ENCODE measurements around the gene AHRR.

AHRR gene

DNA sequence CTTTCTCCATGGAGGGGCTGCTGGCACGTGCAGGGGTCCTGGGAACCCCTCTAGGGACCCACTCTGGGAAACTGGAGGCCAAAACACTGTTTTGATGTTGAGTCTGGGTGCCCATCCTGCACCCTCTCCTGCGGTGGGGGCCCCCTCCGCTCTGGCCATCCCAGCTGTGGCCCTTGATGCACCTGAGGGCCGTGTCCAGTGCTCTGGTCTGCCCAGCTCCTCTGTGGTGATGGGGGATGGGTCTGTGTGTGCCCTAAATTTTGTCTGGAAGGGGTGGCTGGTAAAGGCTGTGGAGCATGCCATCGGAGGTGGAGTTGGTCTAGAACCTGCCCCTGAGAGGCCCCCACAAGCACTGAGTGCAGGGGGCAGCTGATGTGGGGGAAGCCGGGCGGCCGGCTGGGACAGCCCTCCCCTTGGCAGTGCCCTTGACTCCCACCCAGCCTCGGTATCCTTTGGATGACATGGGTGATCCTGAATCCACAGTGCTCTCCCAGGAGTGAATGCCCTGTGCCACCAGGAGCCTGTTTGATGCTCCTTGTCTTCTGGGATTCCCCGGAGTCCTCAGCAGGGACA, 26.3 kb downstream of the AHRR start:
- FAIRE-seq, result no peak

DNA sequence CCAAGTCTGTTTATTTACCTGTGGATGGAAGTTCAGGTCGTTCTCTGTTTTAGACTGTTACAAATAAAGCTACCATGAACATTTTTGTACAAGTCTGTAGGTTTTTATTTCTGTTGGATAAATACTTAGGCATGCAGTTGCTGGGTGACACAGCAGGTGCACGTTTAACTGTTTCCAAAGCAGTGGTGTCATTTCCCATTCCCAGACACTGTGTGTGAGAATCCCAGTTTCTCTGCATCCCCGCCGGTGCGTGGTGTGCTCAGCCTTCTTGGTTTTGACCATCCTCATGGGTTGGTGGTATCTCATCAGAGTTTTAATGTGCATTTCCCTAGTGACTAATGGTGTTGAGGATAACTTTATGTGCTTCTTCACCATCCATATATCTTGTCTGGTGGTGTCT, 27.2 kb downstream of the AHRR start:
- FAIRE-seq, result no peak

DNA sequence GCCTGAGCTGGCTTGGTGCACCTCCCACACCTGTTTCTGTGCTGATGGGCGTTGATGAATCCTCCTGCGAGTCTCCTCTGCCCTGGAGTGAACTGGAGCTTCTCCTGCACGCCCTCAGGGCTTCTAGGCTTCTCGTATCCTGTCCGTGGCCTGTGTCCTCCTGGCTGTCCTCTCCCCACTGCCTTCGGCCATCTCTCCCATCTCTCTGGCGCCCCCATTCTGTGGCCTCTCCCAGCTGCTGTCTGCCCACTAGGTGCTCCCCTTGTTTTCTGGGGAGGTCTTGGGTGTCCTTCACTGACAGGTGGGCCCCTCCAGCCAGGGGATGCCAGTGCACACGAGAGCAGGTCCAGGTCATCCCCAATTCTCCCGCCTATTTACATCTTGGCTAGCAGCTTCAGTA, 28.8 kb downstream of the AHRR start:
- FAIRE-seq, result no peak

DNA sequence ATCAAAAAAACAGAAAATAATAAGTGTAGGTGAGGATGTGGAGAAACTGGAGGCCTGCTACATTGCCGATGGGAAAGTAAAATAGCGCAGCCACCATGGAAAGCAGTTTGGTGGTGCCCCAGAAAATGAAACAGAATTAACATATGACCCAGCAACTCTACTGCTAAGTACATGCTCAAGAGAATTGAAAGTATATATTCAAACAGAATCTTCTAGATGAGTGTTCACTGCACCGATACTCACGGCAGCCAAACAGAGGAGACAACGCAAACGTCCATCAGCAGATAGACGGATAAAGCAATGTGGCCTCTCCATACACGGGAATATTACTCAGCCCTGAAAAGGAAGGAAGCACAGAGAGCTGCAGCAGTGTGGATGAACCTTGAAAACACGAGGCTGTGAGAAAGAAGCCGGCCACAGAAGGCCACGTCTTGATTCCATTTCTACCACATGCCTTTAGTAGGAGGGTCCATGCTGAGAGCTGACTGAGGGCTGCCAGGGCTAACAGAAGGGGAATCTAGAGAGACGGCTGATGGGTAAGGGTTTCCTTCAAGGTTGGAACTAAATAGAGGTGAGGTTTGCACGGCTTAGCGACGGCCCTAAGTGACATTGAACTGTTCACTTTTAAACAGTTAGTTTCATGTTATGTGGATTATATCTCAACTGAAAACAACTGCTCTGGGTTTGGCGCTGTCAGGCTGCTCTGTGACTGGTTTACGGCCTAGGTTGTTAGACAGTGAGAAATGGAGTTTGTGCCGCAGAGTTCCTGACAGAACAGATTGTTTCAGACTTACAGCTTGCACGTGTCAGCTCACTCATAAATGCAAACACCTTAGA, 29.8 kb downstream of the AHRR start:
- FAIRE-seq, result no peak

DNA sequence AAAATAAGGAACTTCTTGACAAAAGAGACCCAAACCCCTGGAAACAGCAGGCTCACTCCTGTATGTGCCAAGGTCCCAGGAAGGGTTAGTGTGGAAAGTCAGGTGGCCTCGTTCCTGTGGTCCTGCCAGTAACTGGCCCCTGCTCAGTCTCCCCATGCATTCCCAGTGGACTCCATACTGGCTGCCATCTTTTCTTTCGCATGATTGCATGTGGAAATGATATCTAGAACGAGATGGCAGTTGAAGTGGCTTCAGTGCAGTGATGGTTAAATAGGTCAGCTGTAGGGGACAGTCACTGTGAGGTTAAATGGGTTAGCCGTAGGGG, 30.4 kb downstream of the AHRR start:
- FAIRE-seq, result no peak

DNA sequence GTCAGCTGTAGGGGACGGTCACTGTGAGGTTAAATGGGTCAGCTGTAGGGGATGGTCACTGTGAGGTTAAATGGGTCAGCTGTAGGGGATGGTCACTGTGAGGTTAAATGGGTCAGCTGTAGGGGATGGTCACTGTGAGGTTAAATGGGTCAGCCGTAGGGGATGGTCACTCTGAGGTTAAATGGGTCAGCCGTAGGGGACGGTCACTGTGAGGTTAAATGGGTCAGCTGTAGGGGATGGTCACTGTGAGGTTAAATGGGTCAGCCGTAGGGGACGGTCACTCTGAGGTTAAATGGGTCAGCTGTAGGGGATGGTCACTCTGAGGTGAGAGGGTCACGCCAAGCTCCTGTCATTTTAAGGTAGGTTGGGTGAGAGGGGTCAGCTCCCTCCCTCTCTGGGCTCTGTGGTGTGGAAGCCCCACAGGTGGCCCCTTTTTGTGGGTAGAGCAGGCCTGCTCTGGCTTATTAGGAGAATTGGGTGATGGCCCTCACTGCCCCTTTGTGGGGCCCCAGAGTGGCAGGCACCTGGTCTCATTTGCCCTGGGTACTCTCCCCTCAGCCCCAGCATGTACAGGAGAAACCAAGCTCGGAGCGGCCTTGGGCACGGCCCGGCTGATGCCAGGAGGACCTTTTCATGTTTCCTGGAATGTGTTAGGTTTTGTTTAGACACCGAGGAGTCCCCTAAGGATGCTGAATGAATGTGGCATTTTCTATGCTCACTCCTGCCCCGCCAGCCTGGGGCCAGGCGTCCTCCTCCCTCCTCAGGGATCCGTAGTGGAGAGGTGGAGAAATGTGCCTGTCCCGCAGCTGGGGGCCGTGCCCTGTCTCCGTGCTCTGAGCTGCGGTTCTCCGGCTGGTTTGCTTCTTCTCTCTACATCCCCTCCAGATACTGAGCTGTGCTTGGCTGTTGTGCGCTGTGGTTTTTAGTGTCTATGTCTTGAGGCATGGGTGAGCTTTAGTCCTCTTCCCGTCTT, 31.4 kb downstream of the AHRR start:
- FAIRE-seq, result no peak

DNA sequence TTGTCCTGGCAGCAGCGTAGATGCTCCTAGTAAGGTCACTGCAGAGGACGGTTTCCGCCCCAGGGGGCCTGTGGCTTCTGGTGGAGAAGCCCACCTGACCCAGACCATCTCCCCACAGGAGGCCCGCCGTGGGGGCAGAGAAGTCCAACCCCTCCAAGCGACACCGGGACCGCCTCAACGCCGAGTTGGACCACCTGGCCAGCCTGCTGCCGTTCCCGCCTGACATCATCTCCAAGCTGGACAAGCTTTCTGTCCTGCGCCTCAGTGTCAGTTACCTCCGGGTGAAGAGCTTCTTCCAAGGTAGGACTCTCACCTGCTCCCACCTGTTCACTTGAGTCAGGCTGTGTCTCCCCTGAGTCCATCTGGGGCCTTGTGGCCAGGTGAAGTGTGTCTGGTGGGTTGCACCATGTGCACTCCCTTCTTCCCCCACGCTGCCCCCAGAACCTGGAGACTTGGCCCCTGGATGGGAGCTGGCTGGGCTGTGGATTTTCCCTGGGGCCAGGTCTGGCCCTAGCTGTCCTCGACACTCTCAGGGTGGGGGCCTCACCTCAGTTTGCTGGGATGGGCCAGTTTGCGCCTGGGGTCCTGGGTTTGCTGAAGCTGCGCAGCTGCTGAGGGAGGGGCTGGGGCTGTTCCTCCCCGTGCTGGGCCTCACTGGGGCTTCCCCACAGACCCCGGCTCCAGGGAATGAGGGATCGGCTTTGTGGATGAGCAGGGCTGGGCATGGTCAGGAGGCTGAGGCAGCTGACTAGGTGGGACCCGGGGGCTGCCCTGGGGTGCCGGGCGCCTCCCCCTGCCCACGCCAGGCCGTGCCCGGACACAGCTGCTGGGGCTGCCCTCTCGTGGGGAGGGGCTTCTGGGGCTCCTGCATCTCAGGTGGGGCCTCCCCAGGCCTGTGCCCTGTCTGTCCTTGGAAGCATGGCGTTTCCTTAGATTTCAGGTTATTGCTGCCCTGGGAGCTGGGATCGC, 32.4 kb downstream of the AHRR start:
- no peak for FAIRE-seq

DNA sequence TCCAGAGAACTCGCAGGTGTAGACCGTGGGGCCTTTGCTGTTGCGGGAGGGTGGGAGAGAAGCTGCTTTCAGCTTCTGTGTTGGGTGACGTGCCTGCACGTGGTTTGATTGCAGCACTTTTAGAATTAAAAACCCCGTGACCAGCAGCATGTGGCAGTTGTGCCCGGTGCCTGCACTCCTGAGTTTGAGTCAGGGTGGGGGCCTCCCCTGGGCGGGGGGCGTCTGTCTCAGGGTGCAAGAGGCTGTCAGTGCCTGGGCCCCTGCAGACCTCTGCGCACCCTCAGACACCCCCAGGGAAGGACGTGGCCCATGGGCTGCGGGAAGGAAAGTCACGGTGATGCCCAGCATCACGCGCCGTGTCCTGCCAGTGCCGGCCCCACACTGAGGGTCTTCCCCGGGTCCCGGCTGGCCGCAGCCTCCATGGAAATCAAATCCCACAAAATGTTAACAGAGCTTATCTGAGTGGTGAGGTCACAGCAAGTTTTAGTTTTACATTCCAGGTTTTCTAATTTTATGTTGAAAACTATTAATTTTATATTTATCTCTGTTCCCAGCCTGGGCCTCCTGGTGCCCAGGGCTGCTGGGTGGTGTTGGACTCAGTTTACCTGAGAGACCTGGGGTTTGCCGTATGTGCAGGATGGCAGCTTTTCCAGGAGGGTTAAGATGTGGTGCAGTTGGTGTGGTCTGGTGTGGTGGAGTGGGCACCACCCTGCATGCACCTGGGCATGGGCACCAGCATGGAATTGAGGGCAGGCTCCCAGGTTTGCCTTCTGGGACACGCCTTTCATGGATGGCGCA, 33.3 kb downstream of the AHRR start:
- no peak for FAIRE-seq

DNA sequence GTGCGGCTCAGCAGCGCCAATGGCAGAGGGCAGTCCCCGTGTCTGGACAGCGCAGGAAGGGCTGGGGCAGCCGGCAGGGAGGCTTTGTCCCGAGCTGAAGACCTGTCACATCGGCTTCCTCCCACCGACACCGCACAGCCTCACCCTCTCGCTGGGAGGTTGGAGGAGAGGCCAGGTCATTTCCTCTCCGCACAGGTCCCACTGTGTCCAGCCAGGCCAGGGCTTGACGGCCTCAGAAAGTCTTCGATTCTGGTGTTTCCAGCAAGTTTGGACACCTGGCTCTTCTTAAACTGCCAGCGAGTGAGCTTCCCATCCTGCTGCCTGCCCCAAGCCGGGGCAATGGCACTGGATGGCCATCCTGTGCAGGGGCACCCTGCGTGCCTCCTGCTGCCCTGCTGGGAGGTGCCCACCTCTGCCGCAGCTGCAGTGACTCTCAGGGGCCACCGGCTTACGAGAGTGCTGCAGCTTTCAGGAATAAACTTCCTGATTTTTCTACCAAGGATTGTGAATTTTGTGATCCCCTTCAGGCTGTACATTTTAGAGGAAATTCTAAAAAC, 33.9 kb downstream of the AHRR start:
- FAIRE-seq, result no peak

DNA sequence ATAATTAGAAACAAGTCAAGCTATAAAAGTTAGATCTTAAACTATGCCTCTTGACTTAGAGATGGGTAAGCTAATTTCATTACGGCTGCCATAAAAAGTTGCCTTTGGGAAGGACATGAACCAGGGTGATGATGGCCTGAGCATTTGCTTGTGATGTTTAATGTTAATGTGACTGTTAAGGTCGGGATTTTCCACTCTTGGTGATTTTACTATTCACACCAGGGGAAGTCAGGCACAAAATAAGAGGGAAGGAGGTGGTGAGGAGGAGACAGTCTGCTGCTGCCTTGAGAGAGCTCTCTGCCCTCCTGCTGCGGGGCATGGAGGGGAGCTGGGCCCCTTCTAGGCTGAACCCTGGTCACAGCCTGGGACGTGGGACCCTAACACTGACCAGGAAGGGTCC, 34.4 kb downstream of the AHRR start:
- FAIRE-seq, result no peak

DNA sequence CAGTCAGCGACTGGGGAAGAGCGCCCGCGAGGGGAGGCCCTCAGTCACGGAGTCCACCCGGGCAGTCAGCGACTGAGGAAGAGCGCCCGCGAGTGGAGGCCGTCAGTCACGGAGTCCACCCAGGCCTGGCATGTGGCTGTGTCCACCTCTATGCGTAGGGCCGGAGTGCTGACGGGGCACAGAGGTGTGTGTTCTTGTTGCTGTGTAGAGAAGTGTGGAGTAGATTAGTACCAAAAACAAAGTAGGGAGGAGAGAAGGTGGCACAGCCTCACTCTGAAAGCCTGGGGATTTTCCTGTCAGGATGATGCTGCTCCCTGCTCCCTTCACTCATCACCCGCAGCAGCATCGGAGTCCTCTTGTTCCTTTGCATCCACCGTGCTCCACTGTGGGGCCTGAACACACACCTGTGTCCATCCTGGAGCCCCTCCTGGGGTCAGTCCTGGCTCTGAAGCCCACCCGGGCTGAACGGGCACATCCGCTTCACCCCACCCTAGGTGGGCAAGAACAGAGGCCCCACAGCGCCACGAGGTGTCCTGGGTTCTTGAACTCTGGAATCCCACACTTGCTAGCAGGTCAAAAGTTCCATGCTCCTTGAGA, 37.9 kb downstream of the AHRR start:
- FAIRE-seq, result no peak

DNA sequence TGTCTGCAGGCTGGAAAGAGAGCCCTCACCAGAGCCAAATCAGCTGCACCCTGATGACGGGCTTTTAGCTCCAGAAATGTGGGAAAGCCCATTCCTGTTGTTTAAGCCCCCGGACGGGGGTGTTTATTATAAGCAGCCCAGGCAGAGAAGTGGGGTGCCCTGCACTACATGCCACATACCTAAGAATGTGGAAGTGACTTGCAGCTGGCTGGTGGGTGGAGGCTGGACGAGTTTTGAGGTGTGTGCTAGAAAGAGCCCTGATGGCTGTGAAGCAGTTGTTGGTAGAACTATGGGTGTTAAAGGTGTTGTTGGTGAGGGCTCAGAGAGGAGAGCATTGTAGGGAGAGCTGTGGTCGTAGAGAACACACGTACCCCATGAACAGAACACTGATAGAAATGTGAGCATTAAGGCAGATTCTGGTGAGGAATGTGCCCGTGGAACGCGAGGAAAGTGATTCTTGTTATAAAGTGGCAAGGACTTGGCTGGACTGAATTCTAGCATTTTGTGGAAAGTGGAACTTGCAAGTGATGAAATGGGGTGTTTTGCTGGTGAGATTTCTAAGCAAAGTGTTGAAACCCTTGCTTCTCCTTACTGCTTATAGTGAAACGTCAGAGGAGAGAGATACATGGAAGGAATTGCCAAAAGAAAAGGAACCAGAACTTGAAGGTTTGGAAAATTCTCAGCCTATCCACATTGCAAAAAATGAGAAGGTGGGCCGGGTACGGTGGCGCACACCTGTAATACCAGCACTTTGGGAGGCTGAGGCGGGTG, 38.9 kb downstream of the AHRR start:
- FAIRE-seq, result no peak

DNA sequence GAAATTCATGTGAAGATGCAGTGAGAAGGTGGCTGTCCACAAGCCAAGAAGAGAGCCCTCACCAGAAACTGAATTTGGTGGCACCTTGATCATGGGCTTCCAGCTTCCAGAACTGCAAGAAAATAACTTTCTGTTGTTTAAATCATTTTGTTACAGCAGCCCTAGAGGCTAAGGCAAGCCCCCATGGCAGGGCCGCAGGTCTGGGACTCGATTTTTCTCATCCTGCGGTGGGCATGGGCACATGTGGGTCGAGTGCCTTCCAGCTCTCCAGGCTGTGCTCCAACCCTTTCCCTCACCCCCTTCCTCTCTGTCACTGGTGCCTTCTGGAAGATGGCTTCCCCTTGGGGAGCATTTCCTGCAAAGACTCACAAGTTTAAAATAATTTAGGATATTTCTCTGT, 40.7 kb downstream of the AHRR start:
- FAIRE-seq, result no peak

DNA sequence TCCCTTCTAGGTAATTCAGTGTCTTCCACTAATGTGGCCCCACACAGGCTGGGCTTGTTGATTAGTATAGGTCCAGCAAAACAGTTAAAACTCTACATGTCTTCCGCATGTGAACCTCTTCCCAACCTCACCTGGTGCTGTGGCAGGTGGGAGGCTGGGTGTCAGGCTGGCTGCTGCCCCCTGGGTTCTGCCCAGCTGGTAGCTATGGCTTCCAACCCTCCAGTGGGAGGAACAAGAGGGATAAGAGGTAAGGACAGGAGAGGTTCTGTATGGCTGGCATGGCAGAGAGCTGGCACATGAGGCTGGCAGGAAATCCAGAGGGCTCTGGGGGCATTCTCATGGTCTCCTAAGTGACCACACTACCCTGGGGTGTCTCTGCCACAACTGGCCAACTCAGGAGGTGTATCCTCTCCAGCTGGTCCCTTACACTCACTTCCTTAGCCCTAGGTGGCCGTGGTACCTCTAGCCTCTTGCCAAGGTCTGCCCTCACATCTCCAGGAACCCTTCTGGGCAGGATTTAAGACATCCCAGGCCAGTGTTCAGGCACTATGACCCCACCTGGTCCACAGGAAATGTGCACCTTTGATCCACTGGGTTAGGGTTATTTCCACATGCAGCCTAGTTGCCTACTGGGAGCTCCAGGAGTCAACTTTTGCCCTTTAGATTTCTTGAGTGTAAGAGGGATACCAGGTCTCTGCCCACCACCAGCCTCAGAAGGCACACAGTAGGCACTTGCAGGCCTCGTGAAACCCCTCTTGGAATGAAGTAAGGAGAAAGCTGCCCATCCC, 41.7 kb downstream of the AHRR start:
- FAIRE-seq, result no peak

DNA sequence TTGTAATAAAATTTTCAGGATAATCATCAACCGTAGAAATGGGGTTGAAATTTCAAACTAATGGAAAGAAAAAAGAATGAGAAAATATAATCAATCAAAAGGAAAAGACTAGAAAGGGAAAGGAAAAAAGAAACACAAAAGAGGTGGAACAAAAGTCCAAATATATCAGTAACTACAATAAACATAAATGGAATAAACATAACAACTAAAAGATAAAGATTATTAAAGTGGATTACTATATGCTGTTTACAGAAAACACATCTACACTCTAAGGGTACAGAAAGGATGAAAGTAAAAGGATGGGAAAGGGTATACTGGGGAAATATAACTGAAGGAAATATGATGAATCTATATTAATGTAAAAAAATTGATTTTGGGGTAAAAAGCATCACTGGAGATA, 43.0 kb downstream of the AHRR start:
- FAIRE-seq, result no peak

DNA sequence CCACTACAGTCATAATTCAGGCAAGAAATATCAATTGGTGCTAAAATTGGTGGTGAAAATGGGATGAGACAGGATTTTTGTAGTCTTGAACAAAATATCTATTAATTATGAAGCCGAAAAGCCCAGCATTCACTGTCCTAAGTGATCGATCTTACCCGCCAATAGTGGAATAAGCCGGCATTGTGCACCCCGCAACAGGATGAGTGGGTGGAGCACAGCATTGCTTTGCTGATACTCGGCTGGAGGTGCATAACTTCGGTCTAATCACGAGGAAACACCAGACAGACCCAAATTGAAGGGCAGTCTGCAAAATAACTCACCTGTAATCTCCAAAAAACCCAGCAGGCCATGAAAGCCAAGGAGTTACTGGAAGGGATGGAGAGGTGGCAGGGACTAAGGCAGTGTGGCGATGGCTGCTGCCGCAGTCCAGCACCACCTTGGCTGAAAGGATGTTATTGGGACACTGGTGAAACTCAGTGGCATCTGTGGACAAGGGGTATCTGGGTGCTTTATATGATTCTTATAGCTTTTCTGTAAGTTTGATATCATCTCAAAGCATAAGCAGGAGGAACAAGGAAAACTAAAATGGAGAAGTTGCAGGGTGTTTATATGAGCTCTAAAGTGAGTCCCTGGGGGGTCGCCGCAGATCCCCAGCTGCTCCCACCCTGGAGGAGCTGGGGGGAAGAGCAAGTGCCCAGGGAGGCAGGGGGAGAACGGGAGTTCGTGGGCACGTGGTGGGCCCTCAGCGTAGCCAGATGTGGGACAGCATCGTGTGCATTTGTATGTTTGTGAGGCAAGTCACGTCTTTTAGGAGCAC, 45.2 kb downstream of the AHRR start:
- FAIRE-seq, result no peak

DNA sequence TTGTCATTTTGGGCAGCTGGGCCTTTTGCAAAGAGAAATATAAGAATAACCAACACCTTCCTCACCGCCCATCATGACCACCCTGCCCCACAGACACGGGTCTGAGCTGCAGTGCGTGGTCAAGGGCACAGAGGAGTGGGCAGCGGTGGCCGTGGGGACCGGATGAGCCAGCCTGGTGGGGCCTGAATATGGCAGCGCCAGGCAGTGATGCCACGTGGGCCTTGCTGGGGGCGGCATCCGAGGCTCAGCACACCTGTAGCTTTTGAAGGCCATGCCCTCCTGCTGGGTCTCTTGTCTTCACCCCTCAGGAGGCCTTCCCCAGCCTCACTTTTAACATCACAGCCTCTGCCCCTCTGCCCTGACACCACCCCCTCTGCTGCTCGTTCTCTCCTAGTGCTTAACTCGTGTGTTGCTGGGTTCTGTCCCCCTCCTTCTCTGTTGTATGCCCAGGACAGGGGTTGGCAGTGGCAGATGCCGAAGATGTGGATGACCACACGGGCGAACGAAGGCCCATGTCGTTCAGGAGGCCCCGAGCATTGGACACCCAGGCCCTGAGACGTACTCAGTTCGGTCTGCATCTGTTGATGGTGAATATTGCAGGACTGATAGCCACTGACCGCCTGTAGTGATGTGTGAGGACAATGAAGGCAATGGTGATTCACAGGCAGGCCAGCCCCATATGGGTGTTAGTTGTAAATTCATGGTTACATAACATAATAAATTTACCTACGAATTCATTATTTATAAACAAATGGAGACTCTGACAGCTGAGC, 46.0 kb downstream of the AHRR start:
- no peak for FAIRE-seq
